H1 (cell line): ENCODE data around the gene IGSF5. TPM values are rescaled to one million over a fixed set of nuclear protein-coding genes. Genes with fewer than 3 reads are reported as not detected.

Experiments
- CTCF ChIA-PET: fragments of 300-600 bp; sonication (Branson Sonifier 250); formaldehyde crosslinking; loops from one replicate; lab custom pipeline; 2021; ENCODE audit not compliant: partially characterized antibody; lab: Charles Lee
- POLR2A ChIA-PET: fragments of 300-600 bp; sonication (Branson Sonifier 250); formaldehyde crosslinking; loops from one replicate; lab custom pipeline; 2021; ENCODE audit warnings: inconsistent platforms; ENCODE audit not compliant: partially characterized antibody; lab: Charles Lee
- DNase-seq, 2 experiments: peaks; one replicate each; pipeline versions ENCODE4 v3.0.0 to v3.0.0-alpha.2; 2010 to 2022; ENCODE audit warnings: low spot score in 2 of 2, low read depth in 1 of 2, mixed read lengths in 1 of 2
- FAIRE-seq: peaks from 2 replicates; lab custom pipeline; 2011; peaks lifted over from hg19 to GRCh38; lab: Jason Lieb, UNC
- H2AFZ ChIP-seq: 2 replicates; pipeline ENCODE4 v1.8.1; 2012; ENCODE audit warnings: low read length, inconsistent platforms
- H2AK5ac ChIP-seq: 2 replicates; pipeline ENCODE4 v1.6.1; 2013; ENCODE audit warnings: low read depth, low read length
- H2BK120ac ChIP-seq: replicated peaks from 2 replicates; pipeline ENCODE3; 2013; ENCODE audit warnings: low read depth, low read length, inconsistent platforms
- H2BK12ac ChIP-seq: 2 replicates; pipeline ENCODE4 v1.6.1; 2013; ENCODE audit warnings: low read depth, low read length
- H2BK15ac ChIP-seq: 2 replicates; pipeline ENCODE4 v1.6.1; 2013; ENCODE audit warnings: low read length
- H2BK20ac ChIP-seq: 2 replicates; pipeline ENCODE4 v1.6.1; 2013; ENCODE audit warnings: low read length
- H2BK5ac ChIP-seq: 2 replicates; pipeline ENCODE4 v1.6.1; 2013; ENCODE audit warnings: low read depth, low read length
- H3K14ac ChIP-seq: 2 replicates; pipeline ENCODE4 v1.6.1; 2013; ENCODE audit warnings: inconsistent platforms; ENCODE audit not compliant: insufficient read length
- H3K18ac ChIP-seq: 2 replicates; pipeline ENCODE4 v1.6.1; 2013; ENCODE audit warnings: low read length; ENCODE audit errors: extremely low read depth
- H3K23ac ChIP-seq: 2 replicates; pipeline ENCODE4 v1.6.1; 2013; ENCODE audit warnings: inconsistent platforms; ENCODE audit not compliant: insufficient read length
- H3K23me2 ChIP-seq: 2 replicates; pipeline ENCODE4 v1.6.1; 2013; ENCODE audit warnings: low read depth, low read length
- H3K27ac ChIP-seq: 2 replicates; pipeline ENCODE4 v1.6.1; 2011; ENCODE audit warnings: low read depth, low read length, inconsistent platforms
- H3K27me3 ChIP-seq, 4 experiments: replicated peaks in 1 of 4; 1 replicate in 1 of 4; 2 replicates in 3 of 4; pipeline versions ENCODE4 v1.6.1 to v1.8.1; 2011 to 2013; ENCODE audit warnings: low read length in 3 of 4, mild to moderate bottlenecking in 3 of 4, inconsistent platforms in 2 of 4, mixed read lengths in 2 of 4, moderate library complexity in 1 of 4; ENCODE audit not compliant: control insufficient read depth in 3 of 4, insufficient read depth in 3 of 4; ENCODE audit errors: extremely low read depth in 1 of 4
- H3K36me3 ChIP-seq, 4 experiments: 2 replicates each; pipeline versions ENCODE4 v1.6.1 to v1.8.1; 2011 to 2013; ENCODE audit warnings: mild to moderate bottlenecking in 4 of 4, low read length in 3 of 4, moderate library complexity in 2 of 4, control low read depth in 1 of 4, inconsistent platforms in 1 of 4; ENCODE audit not compliant: insufficient read depth in 4 of 4, control insufficient read depth in 2 of 4
- H3K4ac ChIP-seq: replicated peaks from 2 replicates; pipeline ENCODE3; 2013; ENCODE audit warnings: low read length, low read depth, mixed read lengths, inconsistent platforms; ENCODE audit not compliant: insufficient read length
- H3K4me1 ChIP-seq, 4 experiments: replicated peaks in 1 of 4; 1 replicate in 1 of 4; 2 replicates in 3 of 4; pipeline versions ENCODE4 v1.6.1 to v1.8.1; 2011 to 2013; ENCODE audit warnings: low read length in 3 of 4, inconsistent platforms in 2 of 4, mixed read lengths in 1 of 4; ENCODE audit not compliant: insufficient read depth in 4 of 4, control insufficient read depth in 3 of 4
- H3K4me2 ChIP-seq, 2 experiments: 2 replicates each; pipeline versions ENCODE4 v1.6.1 to v1.8.1; 2011 to 2013; ENCODE audit warnings: low read depth in 2 of 2, low read length in 2 of 2, control low read depth in 1 of 2, inconsistent platforms in 1 of 2, mild to moderate bottlenecking in 1 of 2; ENCODE audit not compliant: insufficient read depth in 1 of 2
- H3K4me3 ChIP-seq, 4 experiments: fragments of 200-600, 300-600 bp in 1 of 4; sonication (generic), shearing (Covaris generic), sonication (Bioruptor Twin) in 1 of 4; 2 replicates each; pipeline versions ENCODE4 v1.5.1 to v1.8.1; 2011 to 2016; ENCODE audit warnings: low read length in 4 of 4, low read depth in 3 of 4, control low read depth in 2 of 4, inconsistent platforms in 2 of 4, mild to moderate bottlenecking in 2 of 4, mixed read lengths in 1 of 4, moderate library complexity in 1 of 4; ENCODE audit not compliant: insufficient read depth in 2 of 4; ENCODE audit errors: extremely low read depth in 1 of 4
- H3K56ac ChIP-seq: replicated peaks from 2 replicates; pipeline ENCODE3; 2013; ENCODE audit warnings: low read depth, mild to moderate bottlenecking, mixed read lengths, low read length, inconsistent platforms; ENCODE audit not compliant: insufficient read length
- H3K79me1 ChIP-seq: 2 replicates; pipeline ENCODE4 v1.6.1; 2013; ENCODE audit warnings: low read depth, low read length, control low read depth
- H3K79me2 ChIP-seq, 2 experiments: 2 replicates each; pipeline versions ENCODE4 v1.6.1 to v1.8.1; 2012 to 2013; ENCODE audit warnings: low read length in 2 of 2, mild to moderate bottlenecking in 2 of 2, inconsistent platforms in 1 of 2; ENCODE audit not compliant: insufficient read depth in 2 of 2, control insufficient read depth in 1 of 2
- H3K9ac ChIP-seq, 4 experiments: replicated peaks in 1 of 4; 1 replicate in 1 of 4; 2 replicates in 3 of 4; pipeline versions ENCODE4 v1.6.1 to v1.8.1; 2011 to 2013; ENCODE audit warnings: low read depth in 3 of 4, low read length in 3 of 4, control low read depth in 2 of 4, mild to moderate bottlenecking in 2 of 4, moderate library complexity in 2 of 4, inconsistent platforms in 1 of 4; ENCODE audit errors: extremely low read depth in 1 of 4
- H3K9me3 ChIP-seq, 2 experiments: 2 replicates each; pipeline versions ENCODE4 v1.6.1 to v1.8.1; 2012 to 2013; ENCODE audit warnings: mild to moderate bottlenecking in 2 of 2, moderate library complexity in 2 of 2, control low read depth in 1 of 2, inconsistent platforms in 1 of 2, low read depth in 1 of 2, low read length in 1 of 2, mixed read lengths in 1 of 2; ENCODE audit not compliant: insufficient read depth in 2 of 2
- H4K20me1 ChIP-seq, 2 experiments: replicated peaks in 1 of 2; 2 replicates each; pipeline versions ENCODE3 to v1.8.1; 2011 to 2013; ENCODE audit warnings: inconsistent platforms in 2 of 2, low read length in 2 of 2, mild to moderate bottlenecking in 1 of 2; ENCODE audit not compliant: insufficient read depth in 2 of 2, control insufficient read depth in 1 of 2
- H4K5ac ChIP-seq: 2 replicates; pipeline ENCODE4 v1.6.1; 2013; ENCODE audit warnings: low read length, low read depth, mixed read lengths, inconsistent platforms; ENCODE audit not compliant: insufficient read length
- H4K8ac ChIP-seq: 2 replicates; pipeline ENCODE4 v1.8.0; 2013; ENCODE audit warnings: mild to moderate bottlenecking, moderate library complexity, low read length, inconsistent platforms; ENCODE audit not compliant: insufficient read depth; ENCODE audit errors: extremely low read depth
- H4K91ac ChIP-seq: replicated peaks from 2 replicates; pipeline ENCODE3; 2013; ENCODE audit warnings: low read length, mixed read lengths, inconsistent platforms; ENCODE audit not compliant: insufficient read length
- CHD2 ChIP-seq: IDR thresholded peaks from 2 replicates; pipeline ENCODE4 v1.6.1; 2012; ENCODE audit warnings: low read length, improper control_type of control experiment
- TBP ChIP-seq: IDR thresholded peaks from 2 replicates; pipeline ENCODE4 v1.6.1; 2011; ENCODE audit warnings: low read depth, low read length, improper control_type of control experiment
- WGBS, 2 experiments: shearing (Covaris generic) in 1 of 2; methylation state at CpG; one replicate each; pipeline versions ENCODE4 v1.1.6 to v1.1.7; 2013 to 2015; ENCODE audit warnings: low lambda C conversion rate in 2 of 2, mixed read lengths in 2 of 2, inconsistent platforms in 1 of 2, low coverage in 1 of 2, missing lambda C conversion rate in 1 of 2; ENCODE audit not compliant: insufficient replicate concordance in 2 of 2, insufficient coverage in 1 of 2, insufficient read length in 1 of 2; ENCODE audit errors: extremely low coverage in 1 of 2, missing lambda C conversion rate in 1 of 2; 5-methylcytosine and 5-hydroxymethylcytosine counted together
- polyA plus RNA-seq, 7 experiments: library from polyadenylated mRNA; depleted of rRNA in 3 of 7; stranded (reverse) in 5 of 7; unstranded in 2 of 7; fragments of >200 nt in 5 of 7; fragments of 200-250 nt in 2 of 7; gene quantifications; 1 replicate in 5 of 7; 2 replicates in 1 of 7; 4 replicates in 1 of 7; pipeline versions ENCODE4 v1.2.1 to v1.2.3, GENCODE V29; 2011 to 2013; ENCODE audit warnings: missing spikeins in 2 of 7, mixed read lengths in 2 of 7
- total RNA-seq: library from RNA; stranded (reverse); fragmentation: NEBNext Ultra II Directional; extraction: Animal tissue kit (Norgen Biotek cat#: 25700); gene quantifications from 2 replicates; pipeline ENCODE4 v1.2.1, GENCODE V29; 2021

Gene IGSF5
- total and polyA plus RNA-seq, 2 of the 8 experiments (the other 6 are each of a cell fraction or from before 2014, with no cell fraction given), result 4.4 to 5.4 TPM

DNA sequence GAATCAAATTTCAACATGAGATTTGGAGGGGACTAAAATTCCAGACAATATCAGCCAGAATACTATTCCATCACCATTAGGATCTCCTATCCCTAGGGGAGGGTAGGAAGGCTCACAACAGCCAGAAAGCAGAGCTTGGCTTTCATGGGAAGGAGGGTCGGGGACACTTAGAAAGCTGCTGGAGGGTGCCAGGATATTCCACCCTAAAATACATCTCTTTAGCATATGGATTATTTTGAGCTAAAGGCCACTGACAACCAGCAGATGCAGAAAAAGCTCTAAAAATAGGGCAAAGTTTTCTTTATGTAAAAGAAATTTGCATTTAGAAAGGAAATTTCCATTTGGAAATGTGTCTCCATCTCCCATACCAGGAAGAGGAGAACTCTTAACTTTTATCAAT lies 68.0 kb downstream of the IGSF5 start:
- H2AK5ac ChIP-seq, result no peak overlapping the region
- H3K56ac ChIP-seq, result no peak overlapping the region
- POLR2A ChIA-PET, result no interaction called here
- no peak for TF ChIP-seq TBP
- no peak for TF ChIP-seq CHD2
- TF ChIP-seq, all 59 proteins: peak for 0
- no peak overlapping the region for H2AFZ ChIP-seq
- peaks cover 10 to 11% of the 10 kb centered on the region in 2 experiments for H3K9me3 ChIP-seq
- H3K4me1 ChIP-seq, result no peaks in the 10 kb centered on the region
- DNase-seq (no peak), FAIRE-seq (no peak)
- no peak overlapping the region for H3K4me2 ChIP-seq
- H3K36me3 ChIP-seq, result no peaks in the 10 kb centered on the region
- H2BK5ac ChIP-seq, result no peak overlapping the region
- no peaks in the 10 kb centered on the region for H3K79me2 ChIP-seq
- H3K14ac ChIP-seq, result no peak overlapping the region
- no peak overlapping the region for H4K91ac ChIP-seq
- no peak overlapping the region for H2BK15ac ChIP-seq
- no peak overlapping the region for H3K9ac ChIP-seq
- 82% methylated on average over 1 of the region's 1 CpG; no CpG with 5 or more reads in 1 of the 2 experiments for WGBS, 2 experiments
- no peak overlapping the region for H3K4ac ChIP-seq
- CTCF ChIA-PET, result interaction anchor here (0.9 to 1.8 kb wide), 4 partner anchors 23 to 139 kb away, joined by 3 to 5 read pairs (median 4); partner anchors contain the start of gene PCP4
- H4K5ac ChIP-seq, result no peak overlapping the region
- H3K18ac ChIP-seq, result no peak overlapping the region
- no peaks in the 10 kb centered on the region for H3K79me1 ChIP-seq
- H3K27me3 ChIP-seq, result no peaks in the 10 kb centered on the region
- no peak overlapping the region for H2BK120ac ChIP-seq
- H4K20me1 ChIP-seq, result no peaks in the 10 kb centered on the region
- H3K27ac ChIP-seq, result no peak overlapping the region
- no peak overlapping the region for H2BK12ac ChIP-seq
- no peak overlapping the region for H2BK20ac ChIP-seq
- no peak overlapping the region for H3K23ac ChIP-seq
- no peak overlapping the region for H4K8ac ChIP-seq
- H3K4me3 ChIP-seq, result no peak overlapping the region
- H3K23me2 ChIP-seq, result no peaks in the 10 kb centered on the region; the same call in 1 of the 2 replicates
